Cardiac ventricle fibroblast (primary cell): ENCODE measurements around the gene PLEKHG5. TPM values are rescaled to one million over a fixed set of nuclear protein-coding genes. Genes with fewer than 3 reads are reported as not detected.

Experiments used
- total RNA-seq: library from RNA; depleted of rRNA; stranded (reverse); fragments of >200 nt; gene quantifications from 2 replicates; pipeline ENCODE4 v1.2.3, GENCODE V29; 2015

The PLEKHG5 gene, protein sequence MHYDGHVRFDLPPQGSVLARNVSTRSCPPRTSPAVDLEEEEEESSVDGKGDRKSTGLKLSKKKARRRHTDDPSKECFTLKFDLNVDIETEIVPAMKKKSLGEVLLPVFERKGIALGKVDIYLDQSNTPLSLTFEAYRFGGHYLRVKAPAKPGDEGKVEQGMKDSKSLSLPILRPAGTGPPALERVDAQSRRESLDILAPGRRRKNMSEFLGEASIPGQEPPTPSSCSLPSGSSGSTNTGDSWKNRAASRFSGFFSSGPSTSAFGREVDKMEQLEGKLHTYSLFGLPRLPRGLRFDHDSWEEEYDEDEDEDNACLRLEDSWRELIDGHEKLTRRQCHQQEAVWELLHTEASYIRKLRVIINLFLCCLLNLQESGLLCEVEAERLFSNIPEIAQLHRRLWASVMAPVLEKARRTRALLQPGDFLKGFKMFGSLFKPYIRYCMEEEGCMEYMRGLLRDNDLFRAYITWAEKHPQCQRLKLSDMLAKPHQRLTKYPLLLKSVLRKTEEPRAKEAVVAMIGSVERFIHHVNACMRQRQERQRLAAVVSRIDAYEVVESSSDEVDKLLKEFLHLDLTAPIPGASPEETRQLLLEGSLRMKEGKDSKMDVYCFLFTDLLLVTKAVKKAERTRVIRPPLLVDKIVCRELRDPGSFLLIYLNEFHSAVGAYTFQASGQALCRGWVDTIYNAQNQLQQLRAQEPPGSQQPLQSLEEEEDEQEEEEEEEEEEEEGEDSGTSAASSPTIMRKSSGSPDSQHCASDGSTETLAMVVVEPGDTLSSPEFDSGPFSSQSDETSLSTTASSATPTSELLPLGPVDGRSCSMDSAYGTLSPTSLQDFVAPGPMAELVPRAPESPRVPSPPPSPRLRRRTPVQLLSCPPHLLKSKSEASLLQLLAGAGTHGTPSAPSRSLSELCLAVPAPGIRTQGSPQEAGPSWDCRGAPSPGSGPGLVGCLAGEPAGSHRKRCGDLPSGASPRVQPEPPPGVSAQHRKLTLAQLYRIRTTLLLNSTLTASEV
- total RNA-seq: 3.4 and 4.2 TPM in 2 replicates

DNA sequence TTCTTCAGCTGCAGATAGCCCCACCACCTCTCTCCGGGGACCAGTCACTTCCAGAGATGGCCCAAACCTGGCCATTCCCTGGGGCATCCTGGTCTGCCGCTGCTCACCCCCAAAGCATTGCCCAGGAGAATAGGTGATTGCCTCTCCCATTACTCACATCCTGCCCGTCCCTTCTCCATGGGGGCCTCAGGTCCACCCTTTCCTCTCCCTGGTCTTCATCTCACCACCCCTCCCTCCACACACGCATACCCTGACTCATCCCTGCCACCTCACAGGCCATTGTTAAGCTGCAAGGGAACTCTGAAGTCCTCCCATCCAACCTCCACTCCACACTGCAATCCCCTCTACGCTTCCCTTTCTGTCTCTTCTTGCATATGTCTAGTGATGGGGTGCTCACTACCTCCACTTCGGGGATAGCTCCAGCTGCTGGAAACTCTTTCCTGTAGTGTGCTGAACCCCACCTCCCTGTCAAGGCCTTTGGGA lies at the start of gene PLEKHG5:
Gene PLEKHG5, minus strand, starts transcription at position 188 of the 483 bp plus-strand sequence. CDS start 14,096 bp downstream, outside the sequence.

DNA sequence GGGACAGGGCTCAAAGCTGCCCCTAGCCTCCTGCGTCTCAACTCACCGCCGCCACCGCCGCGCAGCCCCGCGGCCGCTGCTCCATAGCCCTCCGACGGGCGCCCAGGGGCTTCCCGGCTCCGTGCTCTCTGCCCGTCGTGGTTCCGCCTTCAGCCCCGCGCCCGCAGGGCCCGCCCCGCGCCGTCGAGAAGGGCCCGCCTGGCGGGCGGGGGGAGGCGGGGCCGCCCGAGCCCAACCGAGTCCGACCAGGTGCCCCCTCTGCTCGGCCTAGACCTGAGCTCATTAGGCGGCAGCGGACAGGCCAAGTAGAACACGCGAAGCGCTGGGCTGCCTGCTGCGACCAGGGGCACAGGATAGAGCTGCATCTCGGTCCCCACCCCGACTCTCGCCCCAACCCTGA lies 25.4 kb downstream of the PLEKHG5 start, which contains the start of gene TNFRSF25:
Gene TNFRSF25, minus strand, starts transcription at position 151 of the 400 bp plus-strand sequence. Its CDS starts 66 bp downstream, at position 85.

DNA sequence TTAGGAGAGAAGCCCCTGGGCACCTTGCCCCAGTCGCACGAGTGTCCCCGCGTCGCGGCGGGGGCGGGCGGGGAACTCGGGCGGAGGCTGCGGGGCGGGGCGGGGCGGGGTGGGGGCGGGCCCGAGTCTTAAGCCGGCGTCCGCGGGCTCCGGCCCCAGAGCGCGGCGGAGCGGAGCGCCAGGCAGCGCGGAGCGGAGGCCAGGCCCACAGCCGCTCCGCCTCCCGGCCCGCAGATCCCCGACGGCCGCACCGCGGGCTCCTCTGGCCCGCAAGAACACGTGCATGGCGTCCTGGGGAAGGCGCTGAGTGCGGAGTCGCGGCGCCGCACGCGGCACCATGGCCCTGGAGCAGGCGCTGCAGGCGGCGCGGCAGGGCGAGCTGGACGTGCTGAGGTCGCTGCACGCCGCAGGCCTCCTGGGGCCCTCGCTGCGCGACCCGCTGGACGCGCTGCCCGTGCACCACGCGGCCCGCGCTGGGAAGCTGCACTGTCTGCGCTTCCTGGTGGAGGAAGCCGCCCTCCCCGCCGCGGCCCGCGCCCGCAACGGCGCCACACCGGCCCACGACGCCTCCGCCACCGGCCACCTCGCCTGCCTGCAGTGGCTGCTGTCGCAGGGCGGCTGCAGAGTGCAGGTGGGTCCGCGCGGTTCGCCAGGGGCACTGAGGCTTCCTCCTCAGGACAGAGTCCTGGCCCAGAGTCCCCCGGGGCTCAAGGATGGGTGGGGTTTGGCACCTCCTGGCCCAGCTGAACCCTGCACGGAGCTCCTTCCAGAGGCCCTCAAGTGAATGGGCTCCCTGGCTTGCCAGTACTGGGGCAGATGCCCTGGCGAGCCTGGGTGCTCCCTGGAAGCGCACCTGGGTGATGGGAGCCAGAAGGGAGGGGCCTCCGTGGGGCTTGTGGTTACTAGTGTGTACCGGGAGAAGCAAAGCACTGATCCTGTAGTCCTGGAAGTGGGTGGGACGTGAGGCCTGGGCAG lies 66.6 kb downstream of the PLEKHG5 start, which contains the start of gene ESPN:
Gene ESPN, plus strand, starts transcription at position 158 of the 975 bp plus-strand sequence. Its CDS starts 180 bp downstream, at position 338.

DNA sequence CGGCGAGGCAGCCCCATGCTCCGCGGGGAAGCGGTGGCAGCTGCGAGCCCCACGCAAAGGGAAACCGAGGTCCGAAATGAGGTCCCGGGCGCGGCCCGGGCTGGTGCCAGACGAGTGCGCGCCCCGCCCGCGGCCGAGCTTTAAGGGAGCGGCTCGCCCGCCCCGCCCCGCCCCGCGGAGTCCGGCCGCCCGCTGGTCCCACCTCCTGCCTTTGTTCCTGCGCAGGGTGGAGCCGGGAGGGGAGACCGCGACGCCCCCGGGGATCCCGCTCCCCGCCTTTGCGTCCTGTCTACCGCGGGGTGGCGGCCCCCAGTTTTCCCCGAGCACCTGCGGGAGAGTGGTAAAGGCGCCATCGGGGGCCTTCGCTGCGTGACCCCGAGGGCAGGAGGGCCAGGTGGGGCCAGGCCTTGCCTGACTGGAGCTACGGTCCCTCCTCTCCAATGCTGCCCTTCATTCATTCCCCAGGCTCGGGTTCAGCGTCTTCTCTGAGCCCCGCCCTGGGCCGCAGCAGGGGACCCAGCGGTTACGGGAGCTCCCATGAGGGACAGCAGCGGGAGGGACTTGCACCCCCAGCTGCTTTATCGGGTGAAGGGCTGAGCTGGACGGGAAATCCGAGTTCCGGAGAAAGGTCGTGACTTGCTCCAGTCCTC lies 71.5 kb downstream of the PLEKHG5 start, which contains the start of gene HES2:
Gene HES2, minus strand, starts transcription at position 116 of the 650 bp plus-strand sequence. Its CDS starts 99 bp downstream, at position 17.

Other genes with a start within 250 kb of the PLEKHG5 start
- gene HES3, start 247.5 kb downstream of the PLEKHG5 start, total RNA-seq: not detected in 2 replicates
- 13.0 and 14.0 TPM in 2 replicates for gene GPR153, start 230.6 kb downstream of the PLEKHG5 start, total RNA-seq
- gene ACOT7, start 97.9 kb downstream of the PLEKHG5 start, total RNA-seq: 7.2 and 8.6 TPM in 2 replicates
- 0.19 TPM in 1 of 2 replicates, not detected in the other for gene HES2, start 71.7 kb downstream of the PLEKHG5 start, total RNA-seq
- 0.12 TPM in 1 of 2 replicates, not detected in the other for gene ESPN, start 66.9 kb downstream of the PLEKHG5 start, total RNA-seq
- 2.6 and 3.9 TPM in 2 replicates for gene TNFRSF25, start 25.5 kb downstream of the PLEKHG5 start, total RNA-seq
- gene NOL9, start 62.8 kb upstream of the PLEKHG5 start, total RNA-seq: 13.6 and 14.3 TPM in 2 replicates
- not detected in 2 replicates for gene TAS1R1, start 63.6 kb upstream of the PLEKHG5 start, total RNA-seq
- gene ZBTB48, start 88.3 kb upstream of the PLEKHG5 start, total RNA-seq: 8.8 and 9.5 TPM in 2 replicates
- gene KLHL21, start 111.2 kb upstream of the PLEKHG5 start, total RNA-seq: 57.4 TPM in 2 replicates
- gene PHF13, start 122.1 kb upstream of the PLEKHG5 start, total RNA-seq: 13.7 and 15.2 TPM in 2 replicates
- gene THAP3, start 133.2 kb upstream of the PLEKHG5 start, total RNA-seq: 19.3 and 24.9 TPM in 2 replicates
- gene DNAJC11, start 210.1 kb upstream of the PLEKHG5 start, total RNA-seq: 25.8 and 33.3 TPM in 2 replicates